GM19035 (cell line): ENCODE data around the gene ZNF423.

Experiments
- ATAC-seq: cut with Tn5 transposase; IDR thresholded peaks from one replicate; pipeline ENCODE4 v1.9.1; 2021; ENCODE audit not compliant: unreplicated experiment

The ZNF423 gene

DNA sequence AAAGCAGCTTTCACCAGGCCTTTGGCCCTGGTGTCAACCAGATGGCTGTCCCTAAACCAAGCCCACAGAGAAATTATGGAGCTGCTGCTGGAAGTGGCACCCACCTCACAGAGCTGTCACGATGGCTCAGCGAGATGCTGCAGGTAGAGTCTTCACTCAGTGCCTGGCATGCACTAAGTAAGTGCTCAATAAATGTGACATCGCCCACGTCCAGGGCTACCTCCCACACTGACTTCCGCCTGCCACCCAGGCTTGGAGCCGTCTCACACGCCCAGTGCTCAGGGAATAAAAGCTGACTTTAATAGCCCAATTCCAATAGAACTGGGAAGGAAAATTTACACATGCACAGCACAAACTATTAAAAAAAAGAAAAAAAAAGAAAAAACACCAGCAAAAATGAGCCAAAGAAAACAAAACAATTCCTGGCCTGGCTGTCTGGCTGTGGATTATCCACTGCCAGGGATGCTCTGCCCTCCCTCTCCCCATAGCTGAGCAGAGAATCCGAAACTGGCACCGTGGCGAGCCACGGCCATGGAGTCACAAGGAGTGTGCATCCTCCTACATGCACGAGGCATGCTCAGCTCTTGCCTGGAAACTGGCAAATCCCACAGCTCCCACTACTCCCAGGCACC is 68.9 kb downstream of the ZNF423 start:
- ATAC-seq, result no peak

DNA sequence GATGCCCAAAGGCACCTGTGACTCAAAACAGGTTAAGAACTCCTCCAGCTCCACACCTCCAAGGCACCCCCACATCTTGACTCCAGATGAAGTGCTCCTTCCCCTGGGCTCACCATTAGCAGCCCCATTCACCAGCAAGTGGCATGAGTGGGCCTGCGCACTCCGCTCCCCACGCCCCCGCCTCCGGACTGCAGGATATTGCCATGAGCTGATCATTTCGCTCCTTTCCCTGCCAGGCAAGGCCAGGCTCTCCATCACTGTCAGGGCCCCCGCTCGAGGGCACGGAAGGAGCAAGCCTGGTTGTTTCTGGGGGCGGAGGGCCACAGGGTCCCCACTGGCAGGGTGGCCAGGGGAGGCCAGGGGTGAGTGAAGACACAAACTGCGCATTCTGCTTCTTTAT is 69.9 kb downstream of the ZNF423 start:
- ATAC-seq, result no peak

DNA sequence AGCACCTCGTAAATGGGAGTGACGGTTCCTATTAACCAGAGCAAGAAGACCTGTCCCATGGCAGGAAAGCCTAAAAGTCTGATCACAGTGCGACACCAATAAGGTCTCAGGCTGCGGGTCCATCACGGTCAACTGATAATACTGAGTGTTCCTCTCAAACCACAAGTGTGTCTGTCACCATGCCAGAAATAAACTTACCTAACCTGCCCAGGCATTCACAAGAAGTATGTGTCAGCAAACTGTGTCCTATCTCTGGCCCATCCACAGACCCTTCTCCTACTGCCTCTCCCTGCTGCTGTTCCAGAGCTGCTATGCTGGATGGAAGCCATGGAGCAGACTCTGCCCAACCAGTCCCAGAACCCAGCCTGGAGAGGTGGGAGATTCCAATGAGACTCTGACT is 73.5 kb downstream of the ZNF423 start:
- no peak for ATAC-seq

GRCh38 chr16:49781401-49781800 is 74.5 kb downstream of the ZNF423 start:
- no peak for ATAC-seq

- ATAC-seq, result no peak
These were observed 75.5 kb downstream of the ZNF423 start for GRCh38 chr16:49780433-49780832.

GRCh38 chr16:49779979-49780378 is 75.9 kb downstream of the ZNF423 start:
- no peak for ATAC-seq

GRCh38 chr16:49778202-49778930 is 77.5 kb downstream of the ZNF423 start:
- ATAC-seq, result no peak

- ATAC-seq, result no peak
These were observed 79.2 kb downstream of the ZNF423 start for GRCh38 chr16:49776734-49777133.

DNA sequence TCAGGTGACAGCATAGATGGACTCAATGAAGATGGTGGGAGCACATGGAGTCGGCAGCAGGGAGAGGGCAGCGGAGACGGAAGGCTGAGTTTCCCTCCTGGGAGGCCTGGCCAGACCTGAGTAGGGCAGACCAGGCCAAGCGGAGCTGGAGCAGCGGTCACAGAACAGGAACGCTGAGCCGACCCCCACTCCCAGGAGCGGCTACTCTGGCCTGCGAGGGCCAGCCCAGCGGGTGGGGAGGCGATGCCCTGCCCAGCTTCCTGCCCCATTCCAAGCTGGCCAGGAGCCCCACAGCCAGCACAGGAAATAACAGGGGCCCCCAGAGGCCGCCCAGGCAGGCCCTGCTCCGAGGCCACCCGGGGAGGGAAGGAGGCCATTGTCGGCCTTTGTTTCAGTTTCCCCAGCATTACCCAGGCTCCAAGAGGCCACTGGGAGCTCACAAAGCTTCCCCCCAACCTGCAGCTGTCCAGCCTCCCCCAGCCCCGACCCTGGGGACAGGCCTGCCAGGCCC is 79.8 kb downstream of the ZNF423 start:
- ATAC-seq, result no peak

GRCh38 chr16:49775581-49775980 is 80.3 kb downstream of the ZNF423 start:
- ATAC-seq, result no peak

DNA sequence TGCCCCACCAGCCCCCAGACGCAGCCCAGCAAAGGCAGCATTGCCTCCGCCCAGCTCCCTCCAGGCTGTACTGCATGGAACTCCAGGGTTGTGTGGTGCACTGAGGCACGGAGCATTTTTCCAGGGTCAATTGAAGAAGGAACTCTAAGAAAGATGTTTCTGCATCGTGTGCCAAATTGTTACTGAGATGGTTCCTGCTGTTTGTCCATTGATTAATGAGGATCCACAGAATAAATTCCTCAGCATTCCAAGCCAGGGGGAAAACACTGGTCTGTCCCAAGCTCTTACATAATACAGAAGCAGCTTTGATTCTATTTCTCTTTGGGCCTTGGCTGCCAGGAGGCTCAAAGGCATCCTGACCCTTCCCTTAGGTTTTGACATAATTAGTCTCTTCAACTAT is 80.9 kb downstream of the ZNF423 start:
- no peak for ATAC-seq

DNA sequence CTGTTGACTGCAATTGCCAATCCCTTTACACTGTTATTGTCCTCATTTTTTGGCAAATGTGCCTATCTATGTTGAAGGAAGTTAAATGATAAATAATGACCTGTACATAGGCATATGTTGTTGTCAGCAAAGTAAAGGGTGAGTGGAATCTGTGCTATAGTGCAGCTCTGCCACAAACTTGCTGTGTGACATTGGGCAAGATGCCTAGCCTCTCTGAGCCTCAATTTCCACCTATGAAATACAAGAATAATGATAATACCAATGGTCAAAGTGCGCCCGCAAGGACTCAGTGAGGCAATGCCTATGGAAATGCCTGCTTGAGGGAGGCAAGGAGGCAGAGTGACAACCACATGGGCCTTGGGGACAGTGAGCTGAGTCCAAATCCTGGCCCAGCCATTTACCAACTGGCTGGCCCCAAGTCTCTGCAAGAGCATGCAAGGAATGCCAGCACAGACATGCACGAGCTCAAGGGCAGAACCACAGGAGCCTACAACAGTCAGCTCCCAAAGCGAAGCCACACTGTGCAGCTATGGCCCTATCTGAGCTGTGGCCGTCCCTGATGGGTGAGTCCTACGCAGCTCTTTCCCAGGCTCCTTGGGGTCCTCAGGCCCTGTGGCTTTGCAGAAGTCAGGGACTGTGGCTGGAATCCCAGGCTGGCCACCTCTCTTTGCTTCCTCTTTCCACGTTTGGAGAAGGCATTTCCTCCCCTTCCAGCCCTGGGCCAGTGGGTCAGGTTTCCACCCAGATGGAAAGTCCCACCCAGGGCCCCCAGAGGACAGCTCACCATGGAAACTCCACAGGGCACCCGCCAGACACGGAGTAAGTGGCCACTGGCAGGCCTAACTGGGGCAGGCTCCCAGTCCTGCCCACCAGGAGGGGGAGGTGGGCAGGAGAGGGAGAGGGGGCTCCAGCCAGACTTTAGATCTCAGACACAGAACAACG is 82.1 kb downstream of the ZNF423 start:
- ATAC-seq, result no peak

DNA sequence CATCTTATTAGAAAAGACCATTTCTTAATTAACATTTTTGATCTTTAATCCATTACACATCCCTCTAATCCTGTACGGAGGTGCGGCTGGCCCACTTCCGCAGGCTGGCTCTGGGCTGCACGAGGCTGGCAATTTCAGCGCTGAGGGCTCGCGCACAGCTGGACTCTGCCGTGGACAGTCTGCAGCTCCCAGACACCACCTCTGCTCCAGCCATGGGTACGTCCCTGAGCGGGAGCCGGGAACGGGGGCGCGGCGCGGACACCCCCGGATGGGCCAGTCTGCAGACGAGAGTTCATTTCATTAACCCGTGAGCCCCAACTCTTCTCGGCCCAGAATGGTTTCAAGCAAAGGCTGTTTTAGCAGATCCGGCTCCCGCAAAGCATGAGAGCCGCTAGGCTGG is 87.9 kb downstream of the ZNF423 start:
- ATAC-seq, result no peak

GRCh38 chr16:49767414-49767813 is 88.5 kb downstream of the ZNF423 start:
- ATAC-seq, result no peak

DNA sequence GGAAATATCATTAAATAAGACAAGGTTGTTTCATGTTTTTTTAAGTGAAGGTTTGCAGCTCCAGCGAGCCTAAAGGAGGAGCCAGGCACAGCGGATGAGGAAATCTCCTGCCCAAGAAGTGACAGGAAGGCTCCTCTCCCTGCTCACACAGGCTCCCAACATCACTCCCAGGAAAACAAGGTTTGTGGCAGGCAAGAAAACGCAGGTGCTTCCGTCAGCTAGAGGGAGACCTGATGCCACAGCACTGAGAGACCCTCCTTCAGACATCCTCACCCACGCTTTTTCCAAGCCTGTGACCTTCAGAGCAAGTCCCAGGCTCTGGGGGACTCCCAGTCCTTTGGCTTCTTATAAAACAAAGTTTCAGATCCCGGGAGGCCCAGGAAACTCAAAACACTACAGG is 89.7 kb downstream of the ZNF423 start:
- ATAC-seq, result no peak

DNA sequence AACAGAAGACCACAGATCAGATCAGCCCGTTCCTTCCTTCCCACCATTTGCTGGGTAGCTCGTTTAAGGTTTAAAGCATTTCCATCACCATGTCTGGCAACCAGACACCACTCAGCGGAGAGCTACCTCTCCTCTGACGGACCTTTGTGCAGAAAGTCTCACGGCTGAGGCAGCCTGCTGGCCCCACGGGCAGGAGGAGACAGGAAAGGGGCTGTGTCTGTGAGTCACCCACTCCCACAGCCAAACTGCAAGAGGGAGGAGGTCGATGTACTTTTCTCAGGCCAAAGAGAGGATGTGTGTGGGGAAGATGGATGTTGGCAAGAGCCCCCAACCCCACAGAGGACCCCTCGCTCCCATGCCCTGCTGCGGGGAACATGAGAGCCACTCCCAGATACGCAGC is 92.1 kb downstream of the ZNF423 start:
- ATAC-seq, result no peak

DNA sequence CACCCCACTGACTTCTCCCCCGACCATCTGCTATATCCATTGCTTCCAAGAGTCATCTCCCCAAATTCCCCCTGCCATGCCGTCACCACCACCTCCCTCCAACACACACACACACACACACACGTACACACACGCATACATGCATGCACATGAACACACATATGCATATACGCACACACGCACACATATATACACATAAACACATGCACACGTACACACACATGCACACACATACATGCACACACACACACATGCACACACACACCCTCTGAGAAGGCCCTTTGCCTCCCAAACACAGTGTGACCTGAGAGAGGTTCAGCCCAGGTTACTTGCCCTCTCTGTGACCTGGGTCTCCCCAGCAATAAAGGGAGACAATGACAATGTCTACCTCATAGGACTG is 95.1 kb downstream of the ZNF423 start:
- no peak for ATAC-seq

DNA sequence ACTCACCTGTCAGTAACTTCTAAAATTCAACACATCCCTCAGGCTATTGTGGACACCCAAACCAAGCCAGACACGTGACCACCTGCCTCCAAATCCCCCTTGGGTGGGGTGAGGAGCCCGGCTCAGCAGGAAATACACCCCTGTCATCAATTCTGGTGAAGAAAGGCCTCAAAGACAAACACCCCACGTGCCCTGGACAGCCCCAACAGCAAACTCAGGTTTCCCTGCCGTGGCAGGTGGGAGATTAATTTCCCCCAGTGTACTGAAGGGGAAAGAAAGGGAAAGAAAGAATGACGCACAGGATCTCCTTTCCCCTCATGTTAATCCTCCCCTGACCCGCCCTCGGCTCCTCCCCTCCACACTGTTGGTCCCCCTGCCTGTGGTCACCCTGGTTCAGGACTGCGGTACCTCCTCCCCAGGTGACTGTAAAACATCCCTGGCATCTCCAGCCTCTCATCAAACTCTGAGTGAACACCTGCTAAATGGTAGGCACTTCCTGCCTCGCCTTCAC is 98.3 kb downstream of the ZNF423 start:
- no peak for ATAC-seq

DNA sequence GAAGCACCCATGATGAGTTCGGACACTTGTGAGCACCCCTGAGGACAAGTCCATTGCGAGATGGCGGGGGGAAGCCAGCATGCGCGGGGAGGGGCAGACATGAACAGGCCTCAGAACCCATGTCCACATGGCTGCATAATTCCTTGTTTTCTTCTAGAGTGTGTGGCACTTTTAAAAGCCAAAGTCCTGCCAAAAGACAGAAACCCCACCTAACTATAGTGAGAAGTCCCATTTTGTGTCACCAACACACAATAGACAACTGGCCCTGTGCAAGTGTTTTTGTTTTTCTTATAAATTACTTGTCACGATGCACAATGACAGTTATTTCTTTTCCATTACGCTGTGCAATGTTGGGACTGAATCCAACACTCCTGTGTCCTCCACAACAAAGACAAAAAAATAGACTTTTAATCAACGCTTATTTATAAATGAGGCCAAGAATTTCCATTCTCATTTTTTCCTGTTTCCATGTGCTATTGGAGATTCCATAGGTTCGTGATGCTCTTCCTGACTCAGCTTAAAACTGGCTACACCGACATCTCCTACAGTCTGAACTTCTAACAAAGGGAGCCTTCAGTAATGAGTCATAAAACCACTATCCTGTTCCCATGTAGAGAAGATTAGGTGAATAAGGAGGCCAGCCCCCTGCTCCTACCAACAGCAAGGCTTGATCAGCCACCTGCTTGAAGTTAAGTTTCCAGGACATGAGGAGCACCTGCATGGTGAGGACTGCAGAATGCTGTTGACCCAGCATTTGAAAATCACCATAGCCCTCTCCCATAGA is 98.9 kb downstream of the ZNF423 start:
- ATAC-seq, result no peak

DNA sequence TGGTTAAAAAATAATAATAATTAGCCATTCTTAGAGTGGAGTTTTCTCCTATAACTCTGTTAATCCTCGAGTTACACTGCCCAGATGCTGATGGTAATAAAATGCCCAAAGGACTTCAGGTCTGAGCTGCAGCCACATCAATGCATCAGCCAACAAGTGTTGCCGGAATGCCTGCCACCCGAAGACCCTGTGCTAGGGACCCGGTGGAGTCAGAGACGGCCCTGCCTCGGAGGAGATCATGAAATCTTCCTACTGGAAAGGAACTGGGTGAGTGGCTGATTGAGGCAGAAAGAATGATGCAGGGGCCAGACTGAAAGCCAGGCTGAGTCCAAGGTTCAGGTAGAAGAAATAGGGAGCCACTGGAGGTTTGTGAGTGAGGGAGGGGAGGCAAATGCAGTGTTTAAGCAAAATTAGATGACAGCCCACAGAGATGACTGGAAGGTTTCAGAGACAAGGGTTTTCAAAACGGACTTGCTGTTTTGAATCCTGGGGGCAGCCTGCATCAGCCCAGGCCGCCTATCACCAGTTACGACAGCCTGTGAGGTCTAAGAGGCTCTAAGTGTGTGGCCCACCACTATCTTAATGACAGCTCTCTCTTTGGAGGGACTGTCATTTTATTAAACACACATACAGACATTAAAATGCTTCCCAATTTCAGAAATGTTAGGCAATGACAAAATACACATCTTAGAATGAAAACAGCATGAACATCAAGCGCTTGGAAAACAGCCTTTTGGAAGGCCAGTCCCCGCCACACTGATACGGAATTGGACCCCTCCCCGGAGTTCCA is 100.0 kb downstream of the ZNF423 start:
- no peak for ATAC-seq
